ENCODE measurements around the gene PHTF1.
"Not testable (repeated sequence)": the region's sequence is repeated elsewhere in the genome, so short reads cannot be mapped to it uniquely, and the experiment has no call there.

The PHTF1 gene

DNA sequence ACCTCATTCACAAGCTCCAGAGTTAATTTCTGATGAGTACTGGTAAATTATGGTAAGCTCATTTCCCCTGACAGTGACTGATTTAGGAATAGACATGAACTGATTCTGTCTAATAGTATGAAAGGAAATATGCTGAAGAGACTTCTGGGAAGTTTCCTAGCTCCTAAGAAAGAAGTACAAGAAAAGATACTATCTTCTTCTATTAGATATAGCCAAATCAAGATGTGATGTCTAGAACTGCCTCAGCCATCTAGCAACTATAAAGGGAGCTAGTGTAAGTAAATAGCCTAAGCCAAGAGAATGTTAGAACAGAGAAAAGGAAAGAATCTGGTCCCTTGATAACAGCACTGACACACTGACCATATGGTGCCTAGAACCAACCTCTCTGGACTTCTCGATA lies 10.7 kb upstream of the PHTF1 start:
- DNase-seq: no peak

DNA sequence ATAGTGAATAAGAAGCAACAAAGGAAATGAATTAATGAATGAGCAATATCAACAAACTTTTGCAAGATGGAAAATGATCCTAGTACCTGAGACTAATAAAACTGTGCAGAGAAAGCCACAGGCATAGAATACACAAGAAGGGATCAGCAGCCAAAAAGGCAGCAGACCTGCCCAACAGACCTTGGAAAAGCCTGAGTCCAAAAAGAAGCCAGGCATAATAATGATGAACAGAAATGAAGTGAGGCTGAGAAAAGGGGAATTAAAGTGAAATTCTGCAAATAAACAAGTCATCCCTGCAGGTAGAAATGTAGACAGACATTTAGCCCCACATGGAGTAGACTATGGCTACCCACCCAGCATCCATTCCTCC lies 10.3 kb upstream of the PHTF1 start:
- no peak for DNase-seq

DNA sequence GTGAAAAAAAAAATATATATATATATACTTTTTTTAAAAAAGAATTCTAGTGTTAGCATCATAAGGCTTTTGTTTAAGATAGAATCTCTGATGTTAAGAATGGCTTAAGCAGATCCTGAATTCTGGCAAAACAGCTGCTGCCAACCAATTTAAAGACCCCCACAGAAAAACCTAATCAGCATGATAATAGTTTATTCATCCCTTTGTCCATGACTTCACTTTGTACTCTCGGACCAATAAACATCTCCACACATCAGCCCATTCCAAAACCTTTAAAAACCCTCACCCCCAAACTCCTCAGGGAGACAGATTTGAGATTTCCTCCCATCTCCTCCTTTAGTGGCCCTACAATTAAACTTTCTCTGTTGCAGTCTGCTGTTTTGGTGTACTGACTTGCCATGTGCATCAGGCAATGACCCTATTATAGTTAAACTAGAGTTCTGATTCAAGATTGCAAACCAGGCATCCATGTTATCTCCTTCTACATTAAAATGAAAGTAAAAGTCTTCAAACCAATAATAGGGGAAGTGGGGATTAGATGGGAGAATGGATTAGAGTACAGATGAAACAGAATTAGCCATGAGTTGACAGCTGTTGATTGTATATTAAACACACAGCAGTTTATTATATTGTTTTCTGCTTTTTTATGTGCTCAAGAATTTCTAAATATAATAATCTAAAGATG lies 9.8 kb upstream of the PHTF1 start:
- DNase-seq: no peak

DNA sequence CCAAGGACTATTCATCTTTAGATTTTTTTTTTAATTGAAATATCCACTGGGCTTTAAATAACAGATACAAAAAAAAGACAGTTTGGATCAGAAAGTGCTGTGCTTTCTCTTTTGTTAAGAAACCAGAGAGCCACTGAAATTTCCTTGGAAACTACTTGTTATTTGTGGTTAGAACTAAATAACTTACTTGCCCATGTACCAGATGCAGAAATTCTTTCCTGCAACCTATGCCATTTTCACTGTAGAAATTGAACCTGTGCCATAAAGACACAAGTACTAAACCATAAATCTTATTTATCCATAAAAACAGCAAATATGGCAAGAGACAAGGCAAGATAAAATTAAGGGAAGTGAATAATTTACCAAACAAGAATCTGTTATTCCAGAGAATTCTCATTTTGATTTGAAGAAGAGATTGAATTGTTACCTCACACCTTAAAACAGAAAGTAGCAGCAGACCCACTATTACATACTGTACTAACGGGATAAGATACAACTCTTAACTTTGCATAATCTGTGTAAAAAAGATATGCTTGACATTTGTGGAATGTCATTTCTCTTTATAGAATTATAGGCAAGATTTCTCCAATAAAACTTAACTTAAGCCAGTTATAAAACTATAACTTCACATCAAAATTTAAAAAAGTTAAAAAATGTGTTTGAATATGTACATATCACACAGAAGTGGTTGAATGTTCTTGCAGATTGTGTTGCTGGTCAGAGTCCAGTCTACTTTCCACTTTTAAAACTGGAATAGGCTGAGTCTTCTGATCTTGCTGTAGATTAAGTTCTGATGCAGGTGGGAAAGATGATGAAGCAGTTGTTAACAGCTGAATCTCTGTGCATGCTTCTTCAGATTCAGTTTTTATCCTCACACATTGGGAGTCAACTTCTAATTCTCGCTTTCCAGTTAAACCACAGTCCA lies 6.3 kb upstream of the PHTF1 start:
- no peak for DNase-seq

DNA sequence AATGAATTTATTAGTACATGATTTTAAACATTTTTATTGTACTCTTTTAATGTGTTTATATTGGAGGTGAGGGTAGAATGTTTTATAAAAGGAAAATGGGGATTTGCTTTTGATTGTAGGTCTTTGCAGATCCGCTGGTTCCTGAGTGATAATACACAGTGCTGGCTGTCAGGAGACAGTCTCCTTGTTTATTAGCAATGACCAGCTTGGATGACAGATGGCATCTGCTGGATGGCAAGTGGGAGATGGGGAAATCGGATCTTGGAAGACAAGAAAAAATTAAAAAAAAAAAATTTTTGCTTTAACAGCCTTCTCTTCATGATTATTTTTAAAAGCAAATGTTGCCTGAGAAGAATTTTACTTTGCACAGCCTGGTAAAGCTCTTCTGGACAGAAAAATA lies 4.4 kb upstream of the PHTF1 start:
- no peak for DNase-seq

DNA sequence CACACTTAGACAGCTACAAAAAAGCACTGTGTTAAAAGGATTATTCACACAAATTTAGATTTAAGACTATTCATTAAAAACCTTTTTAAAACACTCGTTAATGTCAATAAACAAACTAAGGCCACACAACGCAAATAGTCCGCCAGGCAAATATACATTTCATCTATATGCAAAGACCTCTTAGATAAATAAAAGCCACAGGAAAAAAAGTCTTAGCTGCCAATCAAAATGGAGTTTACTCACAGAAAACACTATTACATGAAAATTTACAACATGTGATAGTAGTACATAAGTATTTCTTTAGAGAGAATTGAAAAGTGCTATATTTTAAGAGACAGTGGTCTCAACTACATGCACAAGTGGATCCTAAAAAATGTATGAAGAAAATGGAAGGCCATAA lies 2.7 kb upstream of the PHTF1 start:
- no peak for DNase-seq

DNA sequence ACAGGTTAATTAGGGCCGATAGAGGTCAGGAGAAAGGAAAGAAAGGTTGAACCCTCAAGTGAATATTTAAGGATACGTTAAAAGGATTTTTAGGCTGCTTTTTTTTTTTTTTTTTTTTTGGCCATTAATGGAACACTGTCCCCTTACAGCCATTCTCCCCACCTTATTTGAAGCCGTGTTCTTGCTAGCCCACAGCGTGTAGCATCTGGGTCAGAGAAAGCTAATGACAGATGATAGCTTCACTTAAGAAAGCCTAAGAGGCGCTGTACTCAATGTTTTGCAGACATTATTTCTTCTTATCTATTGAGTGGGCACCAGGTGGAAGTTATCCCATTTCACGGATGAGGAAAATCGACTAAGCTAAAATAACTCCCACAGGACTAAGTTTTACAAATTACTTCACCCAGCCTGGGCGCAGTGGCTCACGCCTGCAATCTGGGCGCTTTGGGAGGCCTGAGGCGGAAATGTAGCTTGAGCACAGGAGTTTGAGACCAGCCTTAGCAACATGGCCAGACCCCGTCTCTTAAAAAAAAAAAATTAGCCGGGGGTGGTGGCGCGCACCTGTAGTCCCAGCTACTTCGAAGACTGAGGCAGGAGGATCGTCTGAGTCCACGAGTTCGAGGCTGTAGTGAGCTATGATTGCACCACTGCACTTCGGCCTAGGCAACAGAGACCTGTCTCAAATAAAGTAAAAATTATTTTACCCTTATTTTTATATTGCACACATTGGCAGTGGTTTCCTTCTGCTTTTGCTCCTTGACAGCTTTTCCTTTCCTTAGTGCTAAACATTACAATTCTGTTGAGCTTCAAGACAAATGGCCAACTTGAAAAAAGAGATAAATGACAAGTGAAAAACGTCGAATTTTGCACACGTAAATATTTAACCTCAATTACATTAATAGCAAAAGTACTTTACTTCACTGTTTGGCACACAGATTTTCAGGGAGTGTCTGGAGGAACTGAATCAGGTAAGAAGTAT lies 1.1 kb upstream of the PHTF1 start:
- no peak for DNase-seq

DNA sequence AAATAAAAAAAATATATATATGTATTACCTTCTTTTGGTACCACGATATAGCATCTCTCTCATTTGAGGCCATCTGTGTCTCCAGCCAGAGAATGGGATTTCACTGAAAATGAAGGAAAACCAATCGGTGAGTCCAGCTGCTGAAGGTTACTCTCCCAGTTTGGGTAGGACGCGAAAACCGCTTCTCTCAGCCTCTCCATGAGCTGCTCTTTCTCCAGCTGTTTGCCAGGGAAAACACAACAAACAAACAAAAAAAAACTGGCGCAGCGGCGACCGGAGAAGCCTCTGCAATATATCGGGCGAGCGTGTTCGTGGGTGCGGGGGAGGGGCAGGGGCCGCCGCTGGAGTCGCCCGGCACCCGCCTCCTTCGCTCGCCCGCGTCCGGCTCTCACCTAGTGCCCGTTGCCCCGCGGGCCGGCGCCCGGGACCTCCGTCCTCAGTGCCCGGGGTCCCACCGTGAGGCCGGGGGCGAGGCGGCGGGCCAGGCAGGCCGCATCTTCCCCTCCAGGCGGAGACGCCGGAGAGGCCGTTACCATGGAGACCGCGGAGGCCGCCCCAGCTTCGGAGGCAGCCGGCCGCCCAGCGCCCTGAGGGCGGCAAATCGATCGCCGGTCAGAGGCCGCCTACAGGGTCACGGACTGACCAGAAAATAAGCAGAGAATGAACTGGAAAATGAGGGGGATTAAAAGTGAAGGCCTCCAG lies 504 bp downstream of the PHTF1 start:
- peak; percentile 56 to 80 for DNase-seq

DNA sequence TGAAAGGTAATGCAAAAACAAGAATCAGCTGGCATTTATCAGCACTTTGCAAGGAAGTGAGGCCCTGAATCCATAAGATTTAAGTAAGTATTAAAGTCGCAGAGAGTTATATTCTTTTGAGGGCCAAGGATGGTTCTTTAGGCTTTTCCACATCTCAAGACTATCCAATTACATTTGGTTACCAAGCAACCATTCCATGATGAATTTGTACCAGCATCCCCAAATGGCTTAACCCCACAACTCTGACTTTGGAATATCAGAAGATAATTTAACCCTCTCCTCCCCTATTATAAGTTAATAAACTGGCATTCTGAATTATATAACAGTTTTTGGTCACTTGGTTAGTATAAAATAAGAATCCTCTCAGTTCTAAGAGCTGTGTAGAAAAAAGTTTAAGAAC lies 2.8 kb downstream of the PHTF1 start:
- no peak for DNase-seq

DNA sequence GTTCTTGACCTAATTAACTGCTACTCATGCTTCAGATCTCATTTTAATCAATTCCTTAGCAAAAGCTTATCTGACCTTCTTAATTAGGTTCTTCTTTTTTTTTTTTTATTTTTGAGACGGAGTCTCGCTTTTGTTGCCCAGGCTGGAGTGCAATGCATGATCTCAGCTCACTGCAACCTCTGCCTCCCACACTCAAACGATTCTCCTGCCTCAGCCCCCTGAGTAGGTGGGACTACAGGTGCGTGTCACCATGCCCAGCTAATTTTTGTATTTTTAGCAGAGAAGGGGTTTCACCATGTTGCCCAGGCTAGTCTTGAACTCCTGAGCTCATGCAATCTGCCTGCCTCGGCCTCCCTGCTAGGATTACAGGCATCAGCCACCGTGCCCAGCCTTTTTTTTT lies 6.0 kb downstream of the PHTF1 start:
- not testable (repeated sequence) for DNase-seq

DNA sequence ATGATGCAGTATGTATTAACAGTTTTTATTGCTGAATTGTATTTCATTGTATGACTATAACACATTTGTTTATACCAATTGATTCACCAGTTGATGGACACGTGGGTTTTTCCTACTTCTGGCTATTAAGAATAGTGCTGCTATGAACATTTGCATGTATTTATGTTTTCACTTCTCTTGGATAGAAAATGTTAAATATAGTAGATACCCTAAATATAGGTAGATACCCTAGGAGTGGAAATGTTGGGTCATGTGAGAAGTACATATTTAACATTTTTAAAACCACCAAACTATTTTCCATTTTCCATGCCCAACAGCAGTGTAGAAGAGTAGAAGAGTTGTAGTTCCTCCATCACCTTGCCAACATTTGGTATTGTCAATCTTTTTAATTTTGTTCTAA lies 7.8 kb downstream of the PHTF1 start:
- no peak for DNase-seq

DNA sequence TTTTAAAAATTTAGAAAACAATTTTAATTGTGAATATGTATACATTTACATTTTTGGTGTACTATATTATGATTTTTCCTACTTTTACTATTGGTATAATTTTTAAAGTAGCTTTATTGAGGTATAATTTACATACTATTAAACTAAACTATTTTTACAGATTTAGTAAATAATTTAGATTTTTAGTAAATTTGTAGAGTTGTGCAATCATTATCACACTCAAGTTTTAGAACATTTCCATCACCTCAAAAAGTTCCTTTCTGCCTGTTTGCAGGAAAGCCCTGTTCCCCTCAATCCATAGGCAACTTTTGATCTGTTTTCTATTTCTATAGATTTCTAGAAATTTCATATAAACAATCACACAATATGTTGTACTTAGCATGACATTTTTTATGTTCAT lies 8.2 kb downstream of the PHTF1 start:
- DNase-seq: no peak

DNA sequence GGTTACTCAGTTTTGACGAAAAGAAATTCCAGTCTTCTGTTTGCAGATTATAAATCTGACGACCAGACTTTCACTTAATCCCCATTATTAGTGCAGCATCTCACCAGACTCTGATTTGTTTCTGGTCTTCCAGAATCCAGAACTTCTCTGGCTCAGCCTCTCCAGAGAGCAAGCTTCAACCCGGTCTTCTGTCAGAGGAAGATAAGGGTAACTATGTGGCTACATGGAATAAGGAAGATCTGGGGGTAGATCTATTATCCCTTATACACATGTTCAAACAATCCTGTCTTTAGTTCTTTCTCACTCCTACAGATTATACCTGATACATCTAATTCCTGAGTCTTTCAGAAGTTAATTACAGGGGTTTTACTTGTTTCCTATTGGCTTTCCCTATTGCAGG lies 9.9 kb downstream of the PHTF1 start:
- no peak for DNase-seq

DNA sequence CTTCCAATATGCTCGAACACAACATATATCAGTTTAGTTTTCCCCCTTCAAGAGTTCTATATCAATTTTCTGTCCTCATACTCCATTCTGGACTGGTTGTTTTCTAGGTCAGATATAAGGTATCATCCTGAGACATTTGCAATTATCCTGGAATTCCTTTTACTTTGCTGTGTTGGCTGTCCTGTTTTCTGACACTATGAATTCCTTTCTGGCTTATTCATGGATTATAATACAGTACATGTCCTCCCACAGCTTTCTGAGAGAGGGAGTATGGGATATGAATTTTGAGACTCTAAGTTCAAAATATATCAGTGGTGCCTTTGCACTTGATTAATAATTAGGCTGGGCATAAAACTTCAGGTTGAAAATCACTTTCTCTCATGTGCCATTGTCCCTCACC lies 11.9 kb downstream of the PHTF1 start:
- DNase-seq: no peak

DNA sequence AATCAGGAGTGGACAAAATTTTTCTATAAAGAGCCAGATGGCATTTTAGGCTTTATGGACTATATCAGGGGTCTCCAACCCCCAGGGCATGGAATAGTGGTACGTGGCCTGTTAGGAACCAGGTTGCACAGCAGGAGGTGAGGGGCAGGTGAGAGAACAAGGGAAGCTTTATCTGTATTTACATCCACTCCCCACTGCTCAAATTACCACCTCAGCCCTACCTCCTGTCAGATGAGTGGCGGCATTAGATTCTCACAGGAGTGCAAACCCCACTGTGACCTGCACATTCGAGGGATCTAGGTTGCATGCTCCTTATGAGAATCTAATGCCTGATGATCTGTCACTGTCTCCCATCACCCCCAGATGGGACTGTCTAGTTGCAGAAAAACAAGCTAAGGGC lies 13.9 kb downstream of the PHTF1 start:
- no peak for DNase-seq

DNA sequence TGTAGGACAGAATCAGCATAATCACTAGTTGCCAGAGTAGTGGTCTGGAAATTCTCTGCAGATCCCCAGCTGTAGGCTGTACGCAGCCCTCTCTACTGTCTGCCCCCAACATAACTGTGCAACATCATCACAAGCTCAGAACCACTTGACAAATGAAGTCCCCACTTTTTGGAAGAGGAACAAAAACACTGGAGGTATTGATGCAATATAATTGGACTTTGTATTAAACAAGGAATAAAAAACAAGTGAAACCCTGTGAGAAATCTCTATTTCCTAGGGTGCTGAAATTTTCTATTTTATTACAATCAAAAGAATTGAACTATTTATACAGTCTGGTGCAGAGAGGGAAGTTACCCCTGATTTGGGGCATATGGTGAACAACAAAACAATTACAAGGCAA lies 15.2 kb downstream of the PHTF1 start:
- DNase-seq: no peak

DNA sequence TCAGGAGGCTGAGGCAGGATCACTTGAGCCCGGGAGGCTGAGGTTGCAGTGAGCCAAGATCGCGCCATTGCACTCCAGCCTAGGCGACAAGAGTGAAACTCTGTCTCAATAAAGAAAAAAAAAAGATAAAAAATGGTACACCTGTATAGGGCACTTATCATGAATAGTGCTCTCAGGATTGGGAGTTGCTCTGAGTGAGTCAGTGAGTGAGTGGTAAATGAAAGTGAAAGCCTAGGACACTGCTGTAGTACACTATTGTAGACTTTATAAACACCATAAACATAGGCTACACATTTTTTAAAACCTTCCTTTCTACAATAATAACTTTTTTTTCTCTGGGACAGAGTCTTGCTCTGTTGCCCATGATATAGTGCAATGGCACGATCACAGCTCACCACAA lies 16.8 kb downstream of the PHTF1 start:
- no peak for DNase-seq

DNA sequence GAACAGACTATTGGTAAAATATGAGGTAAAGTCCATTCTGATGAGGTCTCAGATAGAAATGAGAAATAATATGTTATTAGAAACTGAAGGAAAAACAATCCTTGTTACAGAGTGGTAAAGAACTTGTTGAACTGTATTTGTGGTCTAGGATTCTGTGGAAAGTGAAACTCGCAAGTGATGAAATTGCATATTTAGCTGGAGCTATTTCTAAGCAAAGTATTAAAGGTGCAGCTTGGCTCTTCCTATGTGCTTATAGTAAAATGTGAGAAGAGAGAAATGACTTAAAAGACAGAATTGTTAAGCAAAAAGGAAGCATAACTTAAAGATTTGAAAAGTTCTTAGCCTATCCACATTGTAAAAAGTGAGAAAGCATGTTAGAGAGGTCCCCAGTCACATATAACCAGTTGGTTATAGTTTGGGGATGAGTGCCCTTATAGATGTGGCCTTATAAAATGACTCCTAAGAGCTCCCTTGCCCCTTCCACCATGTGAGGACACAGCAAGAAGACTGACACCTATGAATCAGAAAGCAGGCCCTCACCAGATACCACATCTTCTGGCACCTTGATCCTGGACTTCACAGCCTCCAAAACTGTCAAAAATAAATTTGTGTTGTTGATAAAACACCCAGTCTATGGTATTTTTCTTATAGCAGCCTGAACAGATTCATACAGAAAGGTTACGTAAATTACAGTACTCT lies 24.8 kb downstream of the PHTF1 start:
- no peak for DNase-seq

DNA sequence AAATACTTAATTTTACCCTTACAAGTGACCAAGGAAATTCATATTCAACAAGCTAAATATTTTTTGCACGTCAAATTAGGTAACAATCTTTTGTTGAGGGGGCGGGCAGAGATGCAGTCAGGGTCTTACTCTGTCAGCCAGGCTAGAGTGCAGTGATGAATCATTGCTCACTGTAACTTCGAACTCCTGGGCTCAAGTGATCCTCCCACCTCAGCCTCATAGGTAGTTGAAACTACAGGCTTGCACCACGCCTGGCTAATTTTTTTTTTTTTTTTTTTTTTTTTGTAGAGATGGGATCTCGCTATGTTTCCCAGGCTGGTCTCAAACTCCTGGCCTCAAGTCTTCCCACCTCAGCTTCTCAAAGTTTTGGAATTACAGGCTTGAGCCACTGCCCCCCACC lies 26.5 kb downstream of the PHTF1 start:
- DNase-seq: no peak

DNA sequence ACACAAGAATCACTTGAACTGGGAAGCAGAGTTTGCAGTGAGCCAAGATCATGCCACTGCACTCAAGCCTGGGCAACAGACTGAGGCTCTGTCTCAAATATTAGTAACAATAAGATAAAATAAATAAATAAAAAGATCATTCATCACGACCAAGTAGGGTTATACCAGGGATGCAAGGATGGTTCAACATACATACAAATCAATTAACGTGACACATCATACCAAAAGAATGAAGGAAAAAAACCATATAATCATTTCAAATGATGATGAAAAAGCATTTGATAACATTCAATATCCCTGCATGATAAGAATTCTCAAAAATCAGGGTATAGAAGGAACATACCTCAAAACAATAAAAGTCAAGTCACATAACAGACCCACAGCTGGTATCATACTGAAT lies 38.3 kb downstream of the PHTF1 start:
- no peak for DNase-seq

DNA sequence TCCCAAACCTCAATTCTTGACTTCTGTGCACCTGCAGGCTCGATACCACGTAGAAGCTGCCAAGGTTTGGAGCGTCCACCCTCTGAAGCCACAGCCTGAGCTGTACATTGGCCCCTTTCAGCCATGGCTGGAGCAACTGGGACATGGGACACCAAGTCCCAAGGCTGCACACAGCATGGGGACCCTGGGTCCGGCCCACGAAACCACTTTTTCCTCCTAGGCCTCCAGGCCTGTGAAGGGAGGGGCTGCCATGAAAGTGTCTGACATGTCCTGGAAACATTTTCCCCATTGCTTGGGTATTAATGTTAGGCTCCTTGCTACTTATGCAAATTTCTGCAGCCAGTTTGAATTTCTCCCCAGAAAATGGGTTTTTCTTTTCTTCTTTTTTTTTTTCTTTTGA lies 40.7 kb downstream of the PHTF1 start:
- DNase-seq: not testable (repeated sequence)

DNA sequence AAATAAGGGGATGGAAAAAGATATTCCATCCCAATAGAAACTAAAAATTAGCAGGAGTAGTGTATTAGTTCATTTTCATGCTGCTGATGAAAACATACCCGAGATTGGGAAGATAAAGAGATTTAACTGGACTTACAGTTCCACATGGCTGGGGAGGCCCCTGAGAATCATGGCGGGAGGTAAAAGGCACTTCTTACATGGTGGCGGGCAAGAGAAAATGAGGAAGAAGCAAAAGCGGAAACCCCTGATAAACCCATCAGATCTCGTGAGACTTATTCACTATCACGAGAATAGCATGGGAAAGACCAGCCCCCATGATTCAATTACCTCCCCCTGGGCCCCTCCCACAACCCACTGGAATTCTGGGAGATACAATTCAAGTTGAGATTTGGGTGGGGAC lies 41.8 kb downstream of the PHTF1 start:
- not testable (repeated sequence) for DNase-seq

Measured in NCI-H187 (cell line).